ENCODE data around the gene AKT3.
A peak's percentile ranks its signal among the peaks of the same experiment; 100 is the strongest.

Gene AKT3

GRCh38 chr1:243706563-243706962 is 143.5 kb downstream of the AKT3 start:
- Histone ChIP-seq H3K14ac (ENCODE audit: low read length) (no peak overlapping the region), H2BK120ac (ENCODE audit: low read depth, low read length) (no peak overlapping the region), H3K79me1 (ENCODE audit: low read depth, low read length) (no peaks in the 10 kb centered on the region), H3K9ac (ENCODE audit: low read depth, low read length, poor library complexity) (no peak overlapping the region), H3K36me3 (replicated peaks in 1 of 2; ENCODE audit: control insufficient read depth in 2 of 2, insufficient read depth in 2 of 2, low read length in 2 of 2) (no peaks in the 10 kb centered on the region), H3K4me2 (ENCODE audit: insufficient read depth, low read length, poor library complexity, severe bottlenecking) (no peak overlapping the region), H2AK5ac (ENCODE audit: low read depth, low read length) (no peak overlapping the region), H3K4me1 (ENCODE audit: control insufficient read depth in 2 of 2, insufficient read depth in 1 of 2, low read depth in 1 of 2, low read length in 2 of 2) (peaks cover 4 to 16% of the 10 kb centered on the region in 2 donors), H2BK12ac (ENCODE audit: low read length) (no peak overlapping the region), H4K8ac (ENCODE audit: low read depth, low read length) (no peak overlapping the region), H4K91ac (ENCODE audit: low read depth, low read length, poor library complexity) (no peak overlapping the region), H2BK5ac (ENCODE audit: low read length) (no peak overlapping the region), H3K4ac (ENCODE audit: low read length) (no peak overlapping the region), H3K9me3 (replicated peaks in 1 of 2; ENCODE audit: control insufficient read depth in 2 of 2, insufficient read depth in 1 of 2, low read depth in 1 of 2, low read length in 2 of 2) (no peaks in the 10 kb centered on the region), H2AFZ (ENCODE audit: low read length) (no peak overlapping the region), H3K27ac (replicated peaks; ENCODE audit: low read length) (peak overlapping the region; percentile 6), H2BK15ac (ENCODE audit: low read length) (no peak overlapping the region), H3K18ac (ENCODE audit: low read length) (no peak overlapping the region), H3K23ac (ENCODE audit: low read depth, low read length, poor library complexity) (no peak overlapping the region), H3K4me3 (ENCODE audit: low read length in 2 of 2) (no peak overlapping the region), H3K27me3 (ENCODE audit: control insufficient read depth in 3 of 3, insufficient read depth in 3 of 3, low read depth in 1 of 3, low read length in 3 of 3) (no peaks in the 10 kb centered on the region)
- no peak for DNase-seq (ENCODE audit: low spot score)
- no CpG with 5 or more reads among the region's 2 CpGs for WGBS, 2 donors (ENCODE audit: extremely low coverage in 2 of 2, insufficient read length in 2 of 2, insufficient replicate concordance in 1 of 2)

- no peak for DNase-seq (ENCODE audit: low spot score)
- no peak overlapping the region for H3K23ac ChIP-seq (ENCODE audit: low read depth, low read length, poor library complexity)
- no peak overlapping the region for H2AK5ac ChIP-seq (ENCODE audit: low read depth, low read length)
- H3K4me1 ChIP-seq (ENCODE audit: control insufficient read depth in 2 of 2, insufficient read depth in 1 of 2, low read depth in 1 of 2, low read length in 2 of 2) = peaks cover 4 to 10% of the 10 kb centered on the region in 2 donors
- no peaks in the 10 kb centered on the region for H3K36me3 ChIP-seq (replicated peaks in 1 of 2; ENCODE audit: control insufficient read depth in 2 of 2, insufficient read depth in 2 of 2, low read length in 2 of 2)
- H3K4ac ChIP-seq (ENCODE audit: low read length) = no peak overlapping the region
- H3K18ac ChIP-seq (ENCODE audit: low read length) = no peak overlapping the region
- H2BK120ac ChIP-seq (ENCODE audit: low read depth, low read length) = no peak overlapping the region
- no peak overlapping the region for H2BK12ac ChIP-seq (ENCODE audit: low read length)
- H4K91ac ChIP-seq (ENCODE audit: low read depth, low read length, poor library complexity) = no peak overlapping the region
- no peak overlapping the region for H3K9ac ChIP-seq (ENCODE audit: low read depth, low read length, poor library complexity)
- H3K27ac ChIP-seq (replicated peaks; ENCODE audit: low read length) = no peak overlapping the region
- no peak overlapping the region for H3K4me2 ChIP-seq (ENCODE audit: insufficient read depth, low read length, poor library complexity, severe bottlenecking)
- no peak overlapping the region for H2AFZ ChIP-seq (ENCODE audit: low read length)
- H3K79me1 ChIP-seq (ENCODE audit: low read depth, low read length) = no peaks in the 10 kb centered on the region
- H3K14ac ChIP-seq (ENCODE audit: low read length) = no peak overlapping the region
- no peaks in the 10 kb centered on the region for H3K27me3 ChIP-seq (ENCODE audit: control insufficient read depth in 3 of 3, insufficient read depth in 3 of 3, low read depth in 1 of 3, low read length in 3 of 3)
- WGBS, 2 donors (ENCODE audit: extremely low coverage in 2 of 2, insufficient read length in 2 of 2, insufficient replicate concordance in 1 of 2) = no CpG with 5 or more reads among the region's 4 CpGs
- no peak overlapping the region for H2BK15ac ChIP-seq (ENCODE audit: low read length)
- H3K4me3 ChIP-seq (ENCODE audit: low read length in 2 of 2) = no peak overlapping the region
- H4K8ac ChIP-seq (ENCODE audit: low read depth, low read length) = no peak overlapping the region
- no peaks in the 10 kb centered on the region for H3K9me3 ChIP-seq (replicated peaks in 1 of 2; ENCODE audit: control insufficient read depth in 2 of 2, insufficient read depth in 1 of 2, low read depth in 1 of 2, low read length in 2 of 2)
- no peak overlapping the region for H2BK5ac ChIP-seq (ENCODE audit: low read length)
Observed at GRCh38 chr1:243705585-243705984, 144.5 kb downstream of the AKT3 start.

GRCh38 chr1:243701872-243702271 is 148.2 kb downstream of the AKT3 start:
- H3K4me3 ChIP-seq (ENCODE audit: low read length in 2 of 2) = no peak overlapping the region
- H3K23ac ChIP-seq (ENCODE audit: low read depth, low read length, poor library complexity) = no peak overlapping the region
- no peak overlapping the region for H3K18ac ChIP-seq (ENCODE audit: low read length)
- no peak overlapping the region for H3K9ac ChIP-seq (ENCODE audit: low read depth, low read length, poor library complexity)
- WGBS, 2 donors (ENCODE audit: extremely low coverage in 2 of 2, insufficient read length in 2 of 2, insufficient replicate concordance in 1 of 2) = no CpG with 5 or more reads among the region's 3 CpGs
- no peak overlapping the region for H2AK5ac ChIP-seq (ENCODE audit: low read depth, low read length)
- DNase-seq (ENCODE audit: low spot score) = no peak
- no peaks in the 10 kb centered on the region for H3K36me3 ChIP-seq (replicated peaks in 1 of 2; ENCODE audit: control insufficient read depth in 2 of 2, insufficient read depth in 2 of 2, low read length in 2 of 2)
- H2BK5ac ChIP-seq (ENCODE audit: low read length) = no peak overlapping the region
- no peak overlapping the region for H3K27ac ChIP-seq (replicated peaks; ENCODE audit: low read length)
- no peak overlapping the region for H2AFZ ChIP-seq (ENCODE audit: low read length)
- no peak overlapping the region for H3K4ac ChIP-seq (ENCODE audit: low read length)
- H2BK12ac ChIP-seq (ENCODE audit: low read length) = no peak overlapping the region
- no peak overlapping the region for H3K4me2 ChIP-seq (ENCODE audit: insufficient read depth, low read length, poor library complexity, severe bottlenecking)
- H2BK15ac ChIP-seq (ENCODE audit: low read length) = no peak overlapping the region
- H2BK120ac ChIP-seq (ENCODE audit: low read depth, low read length) = no peak overlapping the region
- H4K91ac ChIP-seq (ENCODE audit: low read depth, low read length, poor library complexity) = no peak overlapping the region
- H3K9me3 ChIP-seq (replicated peaks in 1 of 2; ENCODE audit: control insufficient read depth in 2 of 2, insufficient read depth in 1 of 2, low read depth in 1 of 2, low read length in 2 of 2) = no peaks in the 10 kb centered on the region
- no peaks in the 10 kb centered on the region for H3K79me1 ChIP-seq (ENCODE audit: low read depth, low read length)
- peaks cover 4 to 7% of the 10 kb centered on the region in 2 donors for H3K4me1 ChIP-seq (ENCODE audit: control insufficient read depth in 2 of 2, insufficient read depth in 1 of 2, low read depth in 1 of 2, low read length in 2 of 2)
- H3K14ac ChIP-seq (ENCODE audit: low read length) = no peak overlapping the region
- no peak overlapping the region for H4K8ac ChIP-seq (ENCODE audit: low read depth, low read length)
- H3K27me3 ChIP-seq (ENCODE audit: control insufficient read depth in 3 of 3, insufficient read depth in 3 of 3, low read depth in 1 of 3, low read length in 3 of 3) = no peaks in the 10 kb centered on the region

- H2AK5ac ChIP-seq (ENCODE audit: low read depth, low read length) = no peak overlapping the region
- H4K8ac ChIP-seq (ENCODE audit: low read depth, low read length) = no peak overlapping the region
- no peak overlapping the region for H3K27ac ChIP-seq (replicated peaks; ENCODE audit: low read length)
- peaks cover 2 to 16% of the 10 kb centered on the region in 2 donors for H3K36me3 ChIP-seq (replicated peaks in 1 of 2; ENCODE audit: control insufficient read depth in 2 of 2, insufficient read depth in 2 of 2, low read length in 2 of 2)
- no peak overlapping the region for H2BK5ac ChIP-seq (ENCODE audit: low read length)
- H3K4me3 ChIP-seq (ENCODE audit: low read length in 2 of 2) = no peak overlapping the region
- no peak for DNase-seq (ENCODE audit: low spot score)
- no CpG with 5 or more reads among the region's 1 CpG for WGBS, 2 donors (ENCODE audit: extremely low coverage in 2 of 2, insufficient read length in 2 of 2, insufficient replicate concordance in 1 of 2)
- no peaks in the 10 kb centered on the region for H3K4me1 ChIP-seq (ENCODE audit: control insufficient read depth in 2 of 2, insufficient read depth in 1 of 2, low read depth in 1 of 2, low read length in 2 of 2)
- H3K4ac ChIP-seq (ENCODE audit: low read length) = no peak overlapping the region
- H2BK120ac ChIP-seq (ENCODE audit: low read depth, low read length) = no peak overlapping the region
- H3K27me3 ChIP-seq (ENCODE audit: control insufficient read depth in 3 of 3, insufficient read depth in 3 of 3, low read depth in 1 of 3, low read length in 3 of 3) = no peaks in the 10 kb centered on the region
- H3K18ac ChIP-seq (ENCODE audit: low read length) = no peak overlapping the region
- H2AFZ ChIP-seq (ENCODE audit: low read length) = no peak overlapping the region
- H4K91ac ChIP-seq (ENCODE audit: low read depth, low read length, poor library complexity) = no peak overlapping the region
- no peak overlapping the region for H3K4me2 ChIP-seq (ENCODE audit: insufficient read depth, low read length, poor library complexity, severe bottlenecking)
- H3K9me3 ChIP-seq (replicated peaks in 1 of 2; ENCODE audit: control insufficient read depth in 2 of 2, insufficient read depth in 1 of 2, low read depth in 1 of 2, low read length in 2 of 2) = peaks cover 0 to 2% of the 10 kb centered on the region in 2 donors
- no peak overlapping the region for H2BK12ac ChIP-seq (ENCODE audit: low read length)
- no peak overlapping the region for H3K9ac ChIP-seq (ENCODE audit: low read depth, low read length, poor library complexity)
- no peak overlapping the region for H3K14ac ChIP-seq (ENCODE audit: low read length)
- H2BK15ac ChIP-seq (ENCODE audit: low read length) = no peak overlapping the region
- H3K23ac ChIP-seq (ENCODE audit: low read depth, low read length, poor library complexity) = no peak overlapping the region
- no peaks in the 10 kb centered on the region for H3K79me1 ChIP-seq (ENCODE audit: low read depth, low read length)
Observed at GRCh38 chr1:243693800-243694199, 156.2 kb downstream of the AKT3 start.

Measured in neuronal stem cell (in vitro differentiated cells).